ENCODE data around the gene MOBP.

DNA sequence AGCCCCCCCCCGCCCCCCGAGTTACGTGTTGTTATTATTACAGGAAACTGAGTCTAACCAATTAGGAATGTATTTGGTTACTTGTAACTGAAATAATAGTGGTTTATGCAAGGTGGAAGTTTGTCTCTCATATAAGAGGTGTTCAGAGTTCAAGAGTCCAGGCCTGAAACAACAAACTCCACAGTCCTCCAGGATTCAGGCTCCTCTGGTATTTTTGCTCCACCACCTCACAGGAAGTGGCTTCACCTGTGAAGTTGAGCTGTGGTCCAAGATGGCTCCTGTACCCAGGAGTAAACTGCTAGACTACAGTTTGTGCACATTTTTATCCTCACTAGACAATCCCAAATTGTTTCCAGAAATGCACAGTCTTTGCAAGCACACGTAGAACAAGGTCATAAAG lies 27.3 kb downstream of the MOBP start:
- no peak for TF ChIP-seq POLR2AphosphoS5 (IDR thresholded peaks at IDR 0.05; ENCODE audit: borderline replicate concordance, low read depth, low read length)
- TF ChIP-seq EZH2 (IDR thresholded peaks at IDR 0.05), result no peak

All from SK-N-MC (cell line).